CD14-positive monocyte (primary cell): ENCODE results near the gene RNF217. TPM values are rescaled to one million over a fixed set of nuclear protein-coding genes. Genes with fewer than 3 reads are reported as not detected.
A peak's percentile ranks its signal among the peaks of the same experiment; 100 is the strongest.

ENCODE experiments used
- DNase-seq, 3 donors: peaks; one replicate each; pipeline ENCODE4 v3.0.0-alpha.2; 2011 to 2022
- H2AFZ ChIP-seq: 2 replicates; pipeline ENCODE4 v1.6.0; 2012; ENCODE audit warnings: mild to moderate bottlenecking, low read depth, low read length, inconsistent platforms; ENCODE audit not compliant: insufficient read depth, poor library complexity, severe bottlenecking
- H3K27ac ChIP-seq, 2 donors: 1 replicate in 1 of 2; 2 replicates in 1 of 2; pipeline ENCODE4 v1.5.1; 2012 to 2013; ENCODE audit warnings: low read length in 2 of 2, control low read depth in 1 of 2, inconsistent platforms in 1 of 2, low read depth in 1 of 2, mild to moderate bottlenecking in 1 of 2
- H3K27me3 ChIP-seq, 2 donors: one replicate each; pipeline versions ENCODE4 v1.6.0 to v1.6.1; 2011 to 2013; ENCODE audit warnings: low read length in 2 of 2; ENCODE audit not compliant: control insufficient read depth in 2 of 2, insufficient read depth in 2 of 2
- H3K36me3 ChIP-seq, 2 donors: replicated peaks in 1 of 2; 1 replicate in 1 of 2; 2 replicates in 1 of 2; pipeline versions ENCODE4 v1.5.1 to v1.6.1; 2012 to 2013; ENCODE audit warnings: low read length in 2 of 2, control low read depth in 1 of 2, inconsistent platforms in 1 of 2, mild to moderate bottlenecking in 1 of 2; ENCODE audit not compliant: insufficient read depth in 2 of 2, control insufficient read depth in 1 of 2
- H3K4me1 ChIP-seq, 2 donors: 1 replicate in 1 of 2; 2 replicates in 1 of 2; pipeline versions ENCODE4 v1.5.1 to v1.6.1; 2012 to 2013; ENCODE audit warnings: low read length in 2 of 2, control low read depth in 1 of 2, inconsistent platforms in 1 of 2, mild to moderate bottlenecking in 1 of 2, moderate library complexity in 1 of 2; ENCODE audit not compliant: insufficient read depth in 2 of 2, control insufficient read depth in 1 of 2
- H3K4me2 ChIP-seq: replicated peaks from 2 replicates; pipeline ENCODE3; 2012; ENCODE audit warnings: low read length, moderate library complexity, mild to moderate bottlenecking; ENCODE audit not compliant: poor library complexity, severe bottlenecking; ENCODE audit errors: extremely low read depth
- H3K4me3 ChIP-seq, 3 experiments: fragments of 200-600 bp in 1 of 3; sonication (generic) in 1 of 3; replicated peaks in 1 of 3; 1 replicate in 2 of 3; 2 replicates in 1 of 3; pipeline ENCODE4 v1.5.1; 2011 to 2013; ENCODE audit warnings: low read length in 3 of 3, mild to moderate bottlenecking in 3 of 3, control low read depth in 2 of 3, low read depth in 2 of 3, inconsistent platforms in 1 of 3, moderate library complexity in 1 of 3
- H3K79me2 ChIP-seq: 2 replicates; pipeline ENCODE4 v1.6.0; 2012; ENCODE audit warnings: mild to moderate bottlenecking, control low read depth, inconsistent platforms, low read length, moderate library complexity; ENCODE audit not compliant: insufficient read depth
- H3K9ac ChIP-seq: 2 replicates; pipeline ENCODE4 v1.6.0; 2017; ENCODE audit warnings: low read length, mild to moderate bottlenecking; ENCODE audit not compliant: insufficient read depth, poor library complexity, severe bottlenecking
- H3K9me3 ChIP-seq, 2 donors: replicated peaks in 1 of 2; 1 replicate in 1 of 2; 2 replicates in 1 of 2; pipeline versions ENCODE4 v1.5.1 to v1.6.1; 2012 to 2013; ENCODE audit warnings: low read length in 2 of 2, control low read depth in 1 of 2; ENCODE audit not compliant: control insufficient read depth in 1 of 2, insufficient read depth in 1 of 2
- H4K20me1 ChIP-seq: 2 replicates; pipeline ENCODE4 v1.6.0; 2012; ENCODE audit warnings: mild to moderate bottlenecking, low read length, control low read depth, moderate library complexity; ENCODE audit not compliant: insufficient read depth
- H3K27ac Mint-ChIP-seq, 7 donors: one replicate each; pipeline ENCODE4 v1.8.0; 2020; ENCODE audit warnings: mild to moderate bottlenecking in 7 of 7, mixed read lengths in 7 of 7, moderate library complexity in 6 of 7, inconsistent platforms in 2 of 7
- H3K27me3 Mint-ChIP-seq, 3 donors: one replicate each; pipeline ENCODE4 v1.8.0; 2021 to 2022; ENCODE audit warnings: low read depth in 3 of 3, mild to moderate bottlenecking in 3 of 3, mixed read lengths in 3 of 3, moderate library complexity in 3 of 3, inconsistent platforms in 1 of 3
- H3K36me3 Mint-ChIP-seq, 2 donors: one replicate each; pipeline ENCODE4 v1.8.0; 2020; ENCODE audit warnings: mixed read lengths in 2 of 2, inconsistent platforms in 1 of 2, mild to moderate bottlenecking in 1 of 2
- H3K4me1 Mint-ChIP-seq: one replicate; pipeline ENCODE4 v1.8.0; 2020; ENCODE audit warnings: mild to moderate bottlenecking, mixed read lengths
- H3K4me3 Mint-ChIP-seq, 2 donors: one replicate each; pipeline ENCODE4 v1.8.0; 2020; ENCODE audit warnings: mild to moderate bottlenecking in 2 of 2, mixed read lengths in 2 of 2, moderate library complexity in 1 of 2
- H3K9me3 Mint-ChIP-seq, 7 donors: one replicate each; pipeline ENCODE4 v1.8.0; 2020 to 2022; ENCODE audit warnings: mixed read lengths in 7 of 7, mild to moderate bottlenecking in 6 of 7, moderate library complexity in 6 of 7, inconsistent platforms in 2 of 7
- WGBS: methylation state at CpG from one replicate; pipeline ENCODE4 v1.1.5; 2013; ENCODE audit warnings: missing lambda C conversion rate; ENCODE audit not compliant: insufficient coverage; 5-methylcytosine and 5-hydroxymethylcytosine counted together
- intact Hi-C, 2 donors: fragments of 100-400 bp; cut with micrococcal nuclease; formaldehyde crosslinking; loops; one replicate each; pipeline versions ENCODE4 v1.15.0 to v1.15.1; 2023
- polyA minus RNA-seq: library from RNA; depleted of rRNA, polyadenylated mRNA; stranded (reverse); fragments of >200 nt; gene quantifications from 2 replicates; pipeline ENCODE4 v1.2.3, GENCODE V29; 2012
- polyA plus RNA-seq, 3 donors: library from polyadenylated mRNA; depleted of rRNA in 1 of 3; unstranded in 2 of 3; stranded (reverse) in 1 of 3; fragments of 300-500 nt in 2 of 3; fragments of >200 nt in 1 of 3; fragmentation: Illumina TruSeq in 2 of 3; gene quantifications; 1 replicate in 2 of 3; 2 replicates in 1 of 3; pipeline ENCODE4 v1.2.3, GENCODE V29; 2012 to 2021
- total RNA-seq, 12 experiments: library from RNA in 1 of 12; stranded (reverse) in 1 of 12; fragments of 120-200 nt in 1 of 12; gene quantifications; one replicate each; pipeline ENCODE4 v1.2.4 and lab custom pipeline; 2013 to 2026; ENCODE audit warnings: mixed read lengths in 6 of 12, inconsistent platforms in 1 of 12
- TF ChIP-seq, protein P1 (sequence below): fragments of 200-600 bp; IDR thresholded peaks from one replicate; pipeline ENCODE4 v1.8.0; 2022; ENCODE audit warnings: antibody characterized with exemption, mild to moderate bottlenecking

The RNF217 gene, protein sequence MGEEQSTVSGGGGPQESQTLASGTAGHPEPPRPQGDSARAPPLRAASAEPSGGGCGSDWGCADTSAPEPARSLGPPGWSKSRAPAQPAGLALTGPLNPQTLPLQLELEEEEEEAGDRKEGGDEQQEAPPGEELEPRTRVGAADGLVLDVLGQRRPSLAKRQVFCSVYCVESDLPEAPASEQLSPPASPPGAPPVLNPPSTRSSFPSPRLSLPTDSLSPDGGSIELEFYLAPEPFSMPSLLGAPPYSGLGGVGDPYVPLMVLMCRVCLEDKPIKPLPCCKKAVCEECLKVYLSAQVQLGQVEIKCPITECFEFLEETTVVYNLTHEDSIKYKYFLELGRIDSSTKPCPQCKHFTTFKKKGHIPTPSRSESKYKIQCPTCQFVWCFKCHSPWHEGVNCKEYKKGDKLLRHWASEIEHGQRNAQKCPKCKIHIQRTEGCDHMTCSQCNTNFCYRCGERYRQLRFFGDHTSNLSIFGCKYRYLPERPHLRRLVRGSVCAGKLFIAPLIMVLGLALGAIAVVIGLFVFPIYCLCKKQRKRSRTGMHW
- 11.8 TPM for total RNA-seq (2013)
- polyA plus RNA-seq, result 10 to 100 TPM in 1 of 3 donors, 1 to 10 TPM in 2; 2.2 to 11.6 (median 3.3) TPM
- 5.7 and 7.5 TPM in 2 replicates for polyA minus RNA-seq
- total RNA-seq (lab: John Stamatoyannopoulos, UW), result 5.3 to 50.0 (median 32.8) reads per million in 11 experiments

- peak; percentile 14 to 30 (median 23) for DNase-seq
- Mint-ChIP-seq H3K27ac (peak within 1 kb of the TSS; percentile 82 to 93 (median 90)), H3K36me3 (peaks cover 0 to 6% of the 10 kb centered on the region in 2 donors), H3K4me1 (peaks cover 48% of the 10 kb centered on the region), H3K4me3 (peak within 1 kb of the TSS; percentile 92 to 98), H3K27me3 (no peaks in the 10 kb centered on the region), H3K9me3 (no peaks in the 10 kb centered on the region)
- TF ChIP-seq, protein P1, sequence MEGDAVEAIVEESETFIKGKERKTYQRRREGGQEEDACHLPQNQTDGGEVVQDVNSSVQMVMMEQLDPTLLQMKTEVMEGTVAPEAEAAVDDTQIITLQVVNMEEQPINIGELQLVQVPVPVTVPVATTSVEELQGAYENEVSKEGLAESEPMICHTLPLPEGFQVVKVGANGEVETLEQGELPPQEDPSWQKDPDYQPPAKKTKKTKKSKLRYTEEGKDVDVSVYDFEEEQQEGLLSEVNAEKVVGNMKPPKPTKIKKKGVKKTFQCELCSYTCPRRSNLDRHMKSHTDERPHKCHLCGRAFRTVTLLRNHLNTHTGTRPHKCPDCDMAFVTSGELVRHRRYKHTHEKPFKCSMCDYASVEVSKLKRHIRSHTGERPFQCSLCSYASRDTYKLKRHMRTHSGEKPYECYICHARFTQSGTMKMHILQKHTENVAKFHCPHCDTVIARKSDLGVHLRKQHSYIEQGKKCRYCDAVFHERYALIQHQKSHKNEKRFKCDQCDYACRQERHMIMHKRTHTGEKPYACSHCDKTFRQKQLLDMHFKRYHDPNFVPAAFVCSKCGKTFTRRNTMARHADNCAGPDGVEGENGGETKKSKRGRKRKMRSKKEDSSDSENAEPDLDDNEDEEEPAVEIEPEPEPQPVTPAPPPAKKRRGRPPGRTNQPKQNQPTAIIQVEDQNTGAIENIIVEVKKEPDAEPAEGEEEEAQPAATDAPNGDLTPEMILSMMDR, result no peak
- Histone ChIP-seq H3K27ac (peak within 1 kb of the TSS; percentile 65 to 80), H3K79me2 (peaks cover 46% of the 10 kb centered on the region), H3K4me2 (peak within 1 kb of the TSS; percentile 80), H3K4me3 (peak within 1 kb of the TSS; percentile 46 to 84 (median 76)), H3K27me3 (no peaks in the 10 kb centered on the region), H2AFZ (peak within 1 kb of the TSS; percentile 96), H3K4me1 (peaks cover 32 to 35% of the 10 kb centered on the region in 2 donors), H3K36me3 (peaks cover 0 to 5% of the 10 kb centered on the region in 2 donors), H4K20me1 (no peaks in the 10 kb centered on the region), H3K9ac (peak within 1 kb of the TSS; percentile 81), H3K9me3 (no peaks in the 10 kb centered on the region)
- intact Hi-C loops, result no loop called here
- under 1% methylated on average over 84 of the region's 101 CpGs for WGBS
These were observed at the start of gene RNF217 for GRCh38 chr6:124961777-124962638. RNF217 (plus strand) TSS chr6:124962437; CDS start chr6:124962545, 108 bp downstream.

DNA sequence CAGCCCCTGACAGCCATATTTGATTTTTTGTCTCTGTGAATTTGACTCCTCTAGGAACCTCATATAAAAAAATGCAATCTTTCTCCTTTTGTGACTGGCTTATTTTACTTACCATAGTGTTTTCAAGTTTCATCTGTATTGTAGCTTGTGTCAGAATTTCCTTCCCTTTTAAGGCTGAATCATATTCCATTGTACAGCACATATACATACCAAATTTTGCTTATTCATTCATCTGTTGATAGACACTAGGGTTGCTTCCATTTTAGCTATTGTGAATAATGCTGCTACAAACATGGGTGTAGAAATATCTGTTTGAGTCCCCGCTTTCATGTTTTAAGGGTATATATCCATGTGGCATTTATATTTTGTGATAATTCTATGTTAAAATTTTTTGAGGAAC, 49.2 kb upstream of the RNF217 start:
- no peak for DNase-seq
- no peaks in the 10 kb centered on the region for H3K27me3 Mint-ChIP-seq
- no peaks in the 10 kb centered on the region for H3K36me3 Mint-ChIP-seq
- Histone ChIP-seq H3K9me3 (no peaks in the 10 kb centered on the region), H3K4me2 (no peak overlapping the region), H3K36me3 (no peaks in the 10 kb centered on the region), H3K79me2 (no peaks in the 10 kb centered on the region), H3K27ac (no peak overlapping the region), H4K20me1 (no peaks in the 10 kb centered on the region), H3K4me3 (no peak overlapping the region), H3K4me1 (no peaks in the 10 kb centered on the region), H2AFZ (no peak overlapping the region), H3K9ac (no peak overlapping the region), H3K27me3 (no peaks in the 10 kb centered on the region)
- intact Hi-C loops, result no loop called here
- no peak overlapping the region for H3K4me3 Mint-ChIP-seq
- H3K9me3 Mint-ChIP-seq, result peaks cover 0 to 8% (median 4%) of the 10 kb centered on the region in 7 donors
- H3K27ac Mint-ChIP-seq, result peak overlapping the region in 1 of 7 donors; percentile 1
- TF ChIP-seq, protein P1, result no peak
- H3K4me1 Mint-ChIP-seq, result peaks cover 4% of the 10 kb centered on the region
- no CpG with 5 or more reads among the region's 1 CpG for WGBS
